Cardiac fibroblast (primary cell): ENCODE data around the gene MIPOL1.

ENCODE experiments used
- DNase-seq, 2 donors: peaks; one replicate each; pipeline versions ENCODE4 v3.0.0 to v3.0.0-alpha.2; 2010; ENCODE audit warnings: low read depth in 2 of 2
- H3K4me3 ChIP-seq, 2 donors: replicated peaks in 1 of 2; 1 replicate in 1 of 2; 2 replicates in 1 of 2; pipeline ENCODE4 v1.5.1; 2011; ENCODE audit warnings: low read depth in 2 of 2, low read length in 2 of 2, mild to moderate bottlenecking in 2 of 2, moderate library complexity in 1 of 2
- CTCF ChIP-seq: IDR thresholded peaks from one replicate; pipeline ENCODE4 v1.5.1; 2011; ENCODE audit warnings: low read depth, mild to moderate bottlenecking, low read length, inconsistent platforms

MIPOL1 gene

DNA sequence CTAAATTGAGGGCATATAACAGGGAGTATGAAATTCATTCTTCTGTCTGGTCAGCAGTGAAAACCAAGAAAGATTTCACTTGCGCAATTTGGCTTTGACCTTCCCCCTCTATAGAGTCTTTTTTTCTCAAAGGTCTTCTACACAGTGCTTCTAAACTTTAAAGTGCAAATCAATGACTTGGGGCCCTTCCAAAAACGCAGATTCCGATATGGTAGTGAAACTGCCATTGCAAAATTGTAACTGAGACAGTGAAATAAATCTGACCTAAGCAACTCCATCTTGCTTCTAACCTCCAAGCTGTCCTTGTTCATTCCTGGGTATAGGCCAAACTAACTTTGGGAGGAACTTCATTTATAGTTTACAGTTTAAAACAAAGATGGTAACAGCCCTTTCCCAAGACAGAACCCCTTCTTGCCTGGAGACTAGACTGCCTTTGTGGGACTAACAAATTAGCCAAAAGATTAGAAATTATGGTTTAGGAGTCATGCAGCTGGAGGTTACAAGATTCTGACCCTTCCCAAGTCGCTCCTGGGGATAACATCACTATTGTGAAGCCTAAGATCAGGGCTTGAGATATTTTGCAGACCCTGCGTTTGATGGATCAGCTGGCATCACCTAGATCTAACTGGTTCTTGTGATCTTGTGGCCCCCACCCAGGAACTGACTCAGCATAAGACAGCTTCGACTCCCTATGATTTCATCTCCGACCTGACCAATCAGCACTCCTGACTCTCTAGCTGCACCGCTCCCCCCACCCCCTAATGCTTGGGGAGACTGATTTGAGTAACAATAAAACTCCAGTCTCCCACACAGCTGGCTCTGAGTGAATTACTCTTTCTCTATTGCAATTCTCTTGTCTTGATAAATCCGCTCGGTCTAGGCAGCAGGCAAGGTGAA, 30.3 kb upstream of the MIPOL1 start:
- no peak for DNase-seq
- H3K4me3 ChIP-seq, result no peak overlapping the region
- no peak for TF ChIP-seq CTCF

DNA sequence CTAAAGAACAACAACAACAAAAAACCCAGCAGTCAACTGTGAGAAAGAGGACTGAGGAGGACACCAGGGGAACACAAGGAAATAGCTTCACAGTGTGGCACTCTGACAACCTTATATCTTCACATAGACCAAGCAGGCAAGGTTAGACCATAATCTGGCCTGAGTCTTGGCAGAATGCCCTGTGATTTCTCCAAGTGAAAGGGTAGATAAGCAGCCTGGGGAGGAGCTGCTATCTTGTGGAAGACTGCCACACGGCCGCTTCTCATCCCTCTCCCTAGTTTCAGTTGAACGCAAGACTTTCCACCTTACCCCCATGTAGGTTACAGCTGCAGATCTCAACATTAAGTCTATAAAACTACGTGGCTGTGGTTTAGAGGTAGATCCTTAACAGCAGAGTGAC, 29.0 kb upstream of the MIPOL1 start:
- H3K4me3 ChIP-seq, result no peak overlapping the region
- DNase-seq, result no peak
- TF ChIP-seq CTCF, result no peak

GRCh38 chr14:37170237-37170636, 27.5 kb upstream of the MIPOL1 start:
- no peak for DNase-seq
- no peak overlapping the region for H3K4me3 ChIP-seq
- TF ChIP-seq CTCF, result no peak

DNA sequence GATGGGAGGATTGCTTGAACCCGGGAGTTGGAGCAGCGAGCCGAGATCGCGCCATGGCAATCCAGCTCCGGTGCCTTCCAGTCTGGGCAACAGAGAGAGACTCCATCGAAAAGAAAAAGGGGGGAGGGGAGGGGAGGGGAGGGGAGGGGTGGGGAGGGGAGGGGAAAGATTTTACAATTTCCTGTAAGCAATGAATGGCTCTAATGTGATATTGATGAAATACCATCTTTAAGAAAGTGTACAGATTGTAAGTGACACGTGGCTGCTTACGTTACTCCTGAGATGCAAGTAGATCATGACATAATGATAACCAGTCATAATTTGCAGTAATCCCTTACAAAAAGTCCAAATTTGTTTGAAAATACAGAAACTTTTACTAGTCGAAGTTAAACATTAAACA, 26.7 kb upstream of the MIPOL1 start:
- no peak overlapping the region for H3K4me3 ChIP-seq
- no peak for DNase-seq
- TF ChIP-seq CTCF, result no peak

- peak overlapping the region; percentile 65 to 78 for H3K4me3 ChIP-seq
- no peak for TF ChIP-seq CTCF
- no peak for DNase-seq
These were observed 26.1 kb upstream of the MIPOL1 start for GRCh38 chr14:37171678-37172023.

GRCh38 chr14:37172024-37172869, 25.5 kb upstream of the MIPOL1 start, which contains the start of gene SLC25A21:
Gene SLC25A21 (minus strand): TSS chr14:37172606.
- no peak for TF ChIP-seq CTCF
- DNase-seq, result peak; percentile 69 to 86
- peak within 1 kb of the TSS; percentile 65 to 78 for H3K4me3 ChIP-seq
